ENCODE measurements around the gene ZER1. TPM values are rescaled to one million over a fixed set of nuclear protein-coding genes. Genes with fewer than 3 reads are reported as not detected.

The ZER1 gene
- total and polyA plus RNA-seq, 2 of the 8 experiments (the other 6 are each of a cell fraction or from before 2014, with no cell fraction given) = 20.5 to 26.6 TPM

DNA sequence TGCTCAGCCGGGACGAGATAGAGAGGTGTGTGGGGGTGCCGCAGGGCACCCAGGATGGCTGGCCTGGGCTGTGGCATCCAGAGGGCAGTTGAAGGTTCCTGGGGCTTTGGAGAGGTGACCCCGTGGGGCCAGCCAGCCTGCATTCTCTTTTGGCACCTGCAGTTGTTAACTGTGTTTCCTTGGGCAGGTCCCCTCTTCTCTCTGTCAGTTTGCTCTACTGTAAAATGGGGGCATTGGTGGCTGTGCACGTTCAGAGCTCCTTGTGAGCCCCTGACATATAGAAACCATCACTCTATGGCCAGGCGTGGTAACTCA lies 56.3 kb downstream of the ZER1 start:
- Histone ChIP-seq H4K5ac (ENCODE audit: insufficient read length, low read depth, low read length) (no peak overlapping the region), H3K79me1 (ENCODE audit: low read depth, low read length) (no peaks in the 10 kb centered on the region), H2BK120ac (replicated peaks; ENCODE audit: low read depth, low read length) (no peak overlapping the region), H2AK5ac (ENCODE audit: low read depth, low read length) (no peak overlapping the region), H3K56ac (replicated peaks; ENCODE audit: insufficient read length, low read depth, low read length) (no peak overlapping the region), H2BK12ac (ENCODE audit: low read depth, low read length) (no peak overlapping the region), H3K4me1 (replicated peaks in 1 of 4; ENCODE audit: control insufficient read depth in 3 of 4, insufficient read depth in 4 of 4, low read length in 3 of 4) (no peaks in the 10 kb centered on the region), H3K9ac (replicated peaks in 1 of 4; ENCODE audit: extremely low read depth in 1 of 4, low read depth in 3 of 4, low read length in 3 of 4) (no peak overlapping the region), H3K9me3 (ENCODE audit: insufficient read depth in 2 of 2, low read depth in 1 of 2, low read length in 1 of 2) (no peaks in the 10 kb centered on the region), H3K4me2 (ENCODE audit: insufficient read depth in 1 of 2, low read depth in 2 of 2, low read length in 2 of 2) (no peak overlapping the region), H3K4me3 (ENCODE audit: extremely low read depth in 1 of 4, insufficient read depth in 2 of 4, low read depth in 3 of 4, low read length in 4 of 4) (no peak overlapping the region), H2AFZ (ENCODE audit: low read length) (no peak overlapping the region), H3K23ac (ENCODE audit: insufficient read length) (no peak overlapping the region), H4K8ac (ENCODE audit: extremely low read depth, insufficient read depth, low read length) (no peak overlapping the region; the same call in 1 of the 2 replicates), H2BK15ac (ENCODE audit: low read length) (no peak overlapping the region), H4K91ac (replicated peaks; ENCODE audit: insufficient read length, low read length) (no peak overlapping the region), H4K20me1 (replicated peaks in 1 of 2; ENCODE audit: control insufficient read depth in 1 of 2, insufficient read depth in 2 of 2, low read length in 2 of 2) (no peaks in the 10 kb centered on the region), H3K27ac (ENCODE audit: low read depth, low read length) (no peak overlapping the region), H2BK5ac (ENCODE audit: low read depth, low read length) (no peak overlapping the region), H2BK20ac (ENCODE audit: low read length) (no peak overlapping the region), H3K79me2 (ENCODE audit: control insufficient read depth in 1 of 2, insufficient read depth in 2 of 2, low read length in 2 of 2) (no peaks in the 10 kb centered on the region), H3K14ac (ENCODE audit: insufficient read length) (no peak overlapping the region), H3K27me3 (replicated peaks in 1 of 4; ENCODE audit: control insufficient read depth in 3 of 4, extremely low read depth in 1 of 4, insufficient read depth in 3 of 4, low read length in 3 of 4) (no peaks in the 10 kb centered on the region), H3K4ac (replicated peaks; ENCODE audit: insufficient read length, low read depth, low read length) (no peak overlapping the region), H3K18ac (ENCODE audit: extremely low read depth, low read length) (no peak overlapping the region), H3K23me2 (ENCODE audit: low read depth, low read length) (no peaks in the 10 kb centered on the region), H3K36me3 (ENCODE audit: control insufficient read depth in 2 of 4, insufficient read depth in 4 of 4, low read length in 3 of 4) (peaks cover 0 to 10% (median 3%) of the 10 kb centered on the region in 4 experiments; a peak in 4 of 8 replicates)
- POLR2A ChIA-PET (ENCODE audit: partially characterized antibody) = interaction anchor here (12.5 to 46.1 kb wide), 3 partner anchors 5 to 38 kb away, joined by 133 to 1197 read pairs (median 133); partner anchors contain the start of genes DYNC2I2, SET and ZDHHC12
- no peak for FAIRE-seq
- CTCF ChIA-PET (ENCODE audit: partially characterized antibody) = interaction anchor here (1.0 to 3.0 kb wide), 4 partner anchors 9 to 17 kb away, joined by 3 to 13 read pairs (median 4); partner anchors contain the start of genes PKN3 and ZDHHC12
- WGBS, 2 experiments (ENCODE audit: extremely low coverage in 1 of 2, insufficient coverage in 1 of 2, insufficient read length in 1 of 2, insufficient replicate concordance in 2 of 2, low coverage in 1 of 2, low lambda C conversion rate in 2 of 2, missing lambda C conversion rate in 1 of 2) = 97% methylated on average over 6 of the region's 6 CpGs; no CpG with 5 or more reads in 1 of the 2 experiments
- no peak for DNase-seq (ENCODE audit: low read depth in 1 of 2, low spot score in 2 of 2)
- no peak for TF ChIP-seq RNF2 (IDR thresholded peaks at IDR 0.05; ENCODE audit: borderline replicate concordance, low read depth, low read length, missing control alignments, poor library complexity, severe bottlenecking)
- TF ChIP-seq KDM1A (IDR thresholded peaks at IDR 0.05; ENCODE audit: borderline replicate concordance, low read length) = no peak
- TF ChIP-seq, protein P1, sequence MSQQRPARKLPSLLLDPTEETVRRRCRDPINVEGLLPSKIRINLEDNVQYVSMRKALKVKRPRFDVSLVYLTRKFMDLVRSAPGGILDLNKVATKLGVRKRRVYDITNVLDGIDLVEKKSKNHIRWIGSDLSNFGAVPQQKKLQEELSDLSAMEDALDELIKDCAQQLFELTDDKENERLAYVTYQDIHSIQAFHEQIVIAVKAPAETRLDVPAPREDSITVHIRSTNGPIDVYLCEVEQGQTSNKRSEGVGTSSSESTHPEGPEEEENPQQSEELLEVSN (IDR thresholded peaks at IDR 0.05) = no peak
- no peak for TF ChIP-seq TEAD4 (IDR thresholded peaks at IDR 0.05; ENCODE audit: low read depth, low read length)
- TF ChIP-seq CBX5 (IDR thresholded peaks at IDR 0.05; ENCODE audit: low read depth, low read length) = no peak
- TF ChIP-seq EZH2 (IDR thresholded peaks at IDR 0.05; ENCODE audit: low read depth, low read length, severe bottlenecking) = no peak
- no peak for TF ChIP-seq JUN (IDR thresholded peaks at IDR 0.05; ENCODE audit: low read depth, low read length)
- no peak for TF ChIP-seq SUZ12 (IDR thresholded peaks at IDR 0.05; ENCODE audit: low read length)
- TF ChIP-seq GTF2F1 (IDR thresholded peaks at IDR 0.05; ENCODE audit: borderline replicate concordance, low read depth, low read length) = no peak
- no peak for TF ChIP-seq EP300 (IDR thresholded peaks at IDR 0.05; ENCODE audit: borderline replicate concordance in 1 of 2, low read depth in 2 of 2, low read length in 2 of 2)
- TF ChIP-seq TBP (IDR thresholded peaks at IDR 0.05; ENCODE audit: low read depth, low read length) = no peak
